Spleen (tissue), 11 donors: Measurements from ENCODE around the gene CYTH4. TPM values are rescaled to one million over a fixed set of nuclear protein-coding genes. Genes with fewer than 3 reads are reported as not detected.

ENCODE experiments used
- DNase-seq: peaks from one replicate; pipeline ENCODE4 v3.0.0-alpha.2; 2020
- H3K27ac ChIP-seq, 8 donors: fragments of 200-600 bp; sonication (generic) in 7 of 8; 1 replicate in 4 of 8; 2 replicates in 4 of 8; pipeline versions ENCODE4 v1.5.0 to v1.8.0; 2016 to 2021; ENCODE audit warnings: inconsistent platforms in 4 of 8, mild to moderate bottlenecking in 4 of 8, moderate library complexity in 1 of 8
- H3K27me3 ChIP-seq, 7 donors: fragments of 200-600 bp; sonication (generic) in 6 of 7; replicated peaks in 1 of 7; 1 replicate in 4 of 7; 2 replicates in 3 of 7; pipeline versions ENCODE4 v1.5.0 to v1.8.0; 2016 to 2021; ENCODE audit warnings: inconsistent platforms in 3 of 7, mild to moderate bottlenecking in 1 of 7
- H3K36me3 ChIP-seq, 6 donors: fragments of 200-600 bp; sonication (generic) in 5 of 6; 1 replicate in 4 of 6; 2 replicates in 2 of 6; pipeline versions ENCODE4 v1.5.0 to v1.8.0; 2016 to 2021; ENCODE audit warnings: inconsistent platforms in 2 of 6
- H3K4me1 ChIP-seq, 6 donors: fragments of 200-600 bp; sonication (generic) in 5 of 6; 1 replicate in 3 of 6; 2 replicates in 3 of 6; pipeline versions ENCODE4 v1.5.0 to v1.8.0; 2016 to 2021; ENCODE audit warnings: inconsistent platforms in 3 of 6
- H3K4me3 ChIP-seq, 8 donors: fragments of 200-600 bp; sonication (generic) in 7 of 8; 1 replicate in 4 of 8; 2 replicates in 4 of 8; pipeline versions ENCODE4 v1.5.0 to v1.8.0; 2016 to 2021; ENCODE audit warnings: inconsistent platforms in 4 of 8, mild to moderate bottlenecking in 4 of 8, moderate library complexity in 2 of 8
- H3K9me3 ChIP-seq, 8 donors: fragments of 200-600 bp; sonication (generic) in 7 of 8; 1 replicate in 4 of 8; 2 replicates in 4 of 8; pipeline versions ENCODE4 v1.5.0 to v1.8.0; 2016 to 2021; ENCODE audit warnings: inconsistent platforms in 4 of 8
- POLR2A ChIP-seq, 3 donors: fragments of 450-650 bp; IDR thresholded peaks; one replicate each; pipeline ENCODE4 v1.5.1; 2017; ENCODE audit warnings: antibody characterized with exemption in 3 of 3, mild to moderate bottlenecking in 1 of 3
- POLR2AphosphoS5 ChIP-seq, 3 donors: sonication (generic); formaldehyde crosslinking; IDR thresholded peaks; one replicate each; pipeline ENCODE4 v1.5.1; 2017; ENCODE audit warnings: antibody characterized with exemption in 3 of 3
- WGBS, 5 donors: extraction: QIAGEN DNeasy Blood & Tissue Kit in 3 of 5; methylation state at CpG; one replicate each; pipeline versions ENCODE4 v1.1.5 to v1.1.7; 2013 to 2018; 5-methylcytosine and 5-hydroxymethylcytosine counted together
- intact Hi-C: fragments of 100-400 bp; cut with DNase I; formaldehyde crosslinking; loops from one replicate; pipeline ENCODE4 v1.15.0; 2023; ENCODE audit warnings: low total_unique reads
- polyA plus RNA-seq, 3 donors: library from polyadenylated mRNA; stranded (reverse); fragments of 200-250 nt; gene quantifications; one replicate each; pipeline ENCODE4 v1.2.1, GENCODE V29; 2013
- total RNA-seq, 7 donors: library from RNA; depleted of rRNA in 3 of 7; stranded (reverse); fragments of >200 nt in 3 of 7; fragmentation: NEBNext Ultra II Directional in 4 of 7; extraction: Animal tissue kit (Norgen Biotek cat#: 25700) in 4 of 7; gene quantifications; one replicate each; pipeline versions ENCODE4 v1.1.0 to v1.2.1, GENCODE V29; 2016 to 2021
- TF ChIP-seq, protein P1 (sequence below), 11 experiments: fragments of 200-600 bp in 7 of 11; fragments of 450-650 bp in 4 of 11; sonication (generic) in 4 of 11; IDR thresholded peaks in 8 of 11; conservative IDR thresholded peaks in 3 of 11; 1 replicate in 7 of 11; 2 replicates in 4 of 11; pipeline versions ENCODE4 v1.4.0 to v1.8.0; 2016 to 2021; ENCODE audit warnings: antibody characterized with exemption in 11 of 11, inconsistent platforms in 4 of 11, mild to moderate bottlenecking in 1 of 11
- donor health status: healthy with polysubstance abuse.
- donor health status: DM: no; HTN: no; CAD: no; lungs with moderate emphysema.
- donor health status: DM: no; HTN: no; CAD: no.
- donor health status: Bipolar disorder and iron deficiency.
- donor health status: healthy.
- donor health status: DM: no; HTN: no; CAD: no.
- donor health status: DM: yes; HTN: yes; CAD: no.

CYTH4 gene
- total and polyA plus RNA-seq, 10 donors: 35.3 to 238 (median 104) TPM

DNA sequence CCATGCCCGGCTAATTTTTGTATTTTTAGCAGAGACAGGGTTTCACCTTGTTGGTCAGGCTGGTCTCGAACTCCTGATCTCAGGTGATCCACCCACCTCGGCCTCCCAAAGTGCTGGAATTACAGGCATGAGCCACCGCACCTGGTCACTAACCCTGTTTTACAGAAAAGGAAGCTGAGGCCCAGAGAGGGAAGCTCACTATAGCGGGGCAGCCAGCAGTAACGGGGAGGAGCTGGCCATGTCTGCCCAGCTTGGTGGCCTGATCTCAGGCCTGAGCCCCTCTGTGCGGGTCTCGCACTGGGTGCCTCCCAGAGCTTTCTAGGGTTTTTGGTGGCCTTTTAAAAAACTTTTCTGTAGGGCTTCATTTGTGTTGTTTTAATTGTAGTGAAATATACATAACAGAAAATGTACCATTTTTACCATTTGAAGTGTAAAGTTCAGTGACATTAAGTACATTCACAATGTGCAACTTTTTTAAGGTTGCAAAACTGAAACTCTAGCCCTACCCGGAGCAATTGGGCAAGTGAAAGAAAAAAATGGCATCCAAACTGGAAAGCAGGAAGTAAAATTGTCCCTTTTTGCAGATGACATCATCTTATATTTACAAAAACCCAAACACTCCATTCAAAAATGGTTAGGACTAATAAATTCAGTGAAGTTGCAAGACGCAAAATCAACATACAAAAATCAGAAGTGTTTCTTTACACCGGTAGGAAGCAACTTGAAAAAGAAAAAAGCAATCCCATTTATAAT is 14.5 kb upstream of the CYTH4 start:
- Histone ChIP-seq H3K9me3 (peaks cover 0 to 16% (median 13%) of the 10 kb centered on the region in 8 donors), H3K36me3 (no peaks in the 10 kb centered on the region), H3K4me1 (peaks cover 7 to 59% (median 37%) of the 10 kb centered on the region in 6 donors), H3K4me3 (peak overlapping the region; percentile 27 to 68 (median 46)), H3K27ac (peak overlapping the region; percentile 72 to 92 (median 82)), H3K27me3 (peaks cover 0 to 8% (median 0%) of the 10 kb centered on the region in 7 donors)
- intact Hi-C loops: loop anchor here (5.0 to 10.0 kb wide), 2 partner anchors 157 to 189 kb away; partner anchors contain the start of gene ELFN2
- peak; percentile 78 for DNase-seq
- TF ChIP-seq POLR2A (IDR thresholded peaks at IDR 0.05) (no peak), POLR2AphosphoS5 (IDR thresholded peaks at IDR 0.05) (no peak)
- TF ChIP-seq, protein P1, sequence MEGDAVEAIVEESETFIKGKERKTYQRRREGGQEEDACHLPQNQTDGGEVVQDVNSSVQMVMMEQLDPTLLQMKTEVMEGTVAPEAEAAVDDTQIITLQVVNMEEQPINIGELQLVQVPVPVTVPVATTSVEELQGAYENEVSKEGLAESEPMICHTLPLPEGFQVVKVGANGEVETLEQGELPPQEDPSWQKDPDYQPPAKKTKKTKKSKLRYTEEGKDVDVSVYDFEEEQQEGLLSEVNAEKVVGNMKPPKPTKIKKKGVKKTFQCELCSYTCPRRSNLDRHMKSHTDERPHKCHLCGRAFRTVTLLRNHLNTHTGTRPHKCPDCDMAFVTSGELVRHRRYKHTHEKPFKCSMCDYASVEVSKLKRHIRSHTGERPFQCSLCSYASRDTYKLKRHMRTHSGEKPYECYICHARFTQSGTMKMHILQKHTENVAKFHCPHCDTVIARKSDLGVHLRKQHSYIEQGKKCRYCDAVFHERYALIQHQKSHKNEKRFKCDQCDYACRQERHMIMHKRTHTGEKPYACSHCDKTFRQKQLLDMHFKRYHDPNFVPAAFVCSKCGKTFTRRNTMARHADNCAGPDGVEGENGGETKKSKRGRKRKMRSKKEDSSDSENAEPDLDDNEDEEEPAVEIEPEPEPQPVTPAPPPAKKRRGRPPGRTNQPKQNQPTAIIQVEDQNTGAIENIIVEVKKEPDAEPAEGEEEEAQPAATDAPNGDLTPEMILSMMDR (IDR thresholded peaks at IDR 0.05 in 8 of 11, conservative IDR thresholded peaks at IDR 0.05 in 3 of 11): no peak
- WGBS, 5 donors: 45 to 56% (median 52%) methylated on average over 9 to 11 of the region's 11 CpGs

DNA sequence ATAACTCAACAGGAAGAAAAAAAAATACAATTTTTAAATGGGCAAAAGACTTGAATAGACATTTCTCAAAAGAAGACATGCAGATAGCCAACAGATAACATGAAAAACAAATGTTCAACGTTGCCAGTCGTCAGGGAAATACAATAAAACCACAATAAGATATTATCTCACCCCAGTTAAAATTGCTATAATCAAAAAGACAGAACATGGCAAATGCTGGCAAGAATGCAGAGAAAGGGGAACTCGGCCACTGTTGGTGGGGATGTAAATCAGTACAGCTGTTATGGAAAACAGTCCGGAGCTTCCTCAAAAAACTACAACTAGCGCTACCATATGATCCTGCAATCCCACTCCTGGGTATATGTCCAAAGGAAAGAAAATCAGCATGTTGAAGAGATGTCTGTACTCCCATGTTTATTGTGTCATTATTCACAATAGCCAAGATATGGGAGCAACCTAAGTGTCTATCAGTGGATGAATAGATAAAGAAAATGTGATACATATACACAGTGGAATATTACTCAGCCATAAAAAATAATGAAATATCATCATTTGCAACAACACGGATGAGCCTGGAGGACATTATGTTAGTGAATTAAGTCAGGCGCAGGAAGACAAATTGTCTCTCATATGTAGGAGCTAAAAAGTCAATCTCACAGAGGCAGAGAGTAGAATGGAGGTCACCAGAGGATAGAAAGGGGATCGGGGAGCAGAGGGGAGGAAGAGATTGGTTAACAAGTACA is 12.2 kb upstream of the CYTH4 start:
- no peaks in the 10 kb centered on the region for H3K36me3 ChIP-seq
- WGBS, 5 donors: 44 to 56% (median 52%) methylated on average over 8 of the region's 8 CpGs
- no peak for TF ChIP-seq POLR2A (IDR thresholded peaks at IDR 0.05)
- no peak for TF ChIP-seq POLR2AphosphoS5 (IDR thresholded peaks at IDR 0.05)
- TF ChIP-seq, protein P1 (IDR thresholded peaks at IDR 0.05 in 8 of 11, conservative IDR thresholded peaks at IDR 0.05 in 3 of 11): no peak
- peaks cover 7 to 81% (median 55%) of the 10 kb centered on the region in 6 donors for H3K4me1 ChIP-seq
- intact Hi-C loops: loop anchor here (5.0 to 10.0 kb wide), 3 partner anchors 42 to 187 kb away; partner anchors contain the start of gene ELFN2
- H3K9me3 ChIP-seq: no peaks in the 10 kb centered on the region
- peaks cover 0 to 8% (median 0%) of the 10 kb centered on the region in 7 donors for H3K27me3 ChIP-seq
- peak overlapping the region in 3 of 8 donors; percentile 71 to 84 (median 77) for H3K27ac ChIP-seq
- DNase-seq: peak; percentile 29
- H3K4me3 ChIP-seq: no peak overlapping the region

DNA sequence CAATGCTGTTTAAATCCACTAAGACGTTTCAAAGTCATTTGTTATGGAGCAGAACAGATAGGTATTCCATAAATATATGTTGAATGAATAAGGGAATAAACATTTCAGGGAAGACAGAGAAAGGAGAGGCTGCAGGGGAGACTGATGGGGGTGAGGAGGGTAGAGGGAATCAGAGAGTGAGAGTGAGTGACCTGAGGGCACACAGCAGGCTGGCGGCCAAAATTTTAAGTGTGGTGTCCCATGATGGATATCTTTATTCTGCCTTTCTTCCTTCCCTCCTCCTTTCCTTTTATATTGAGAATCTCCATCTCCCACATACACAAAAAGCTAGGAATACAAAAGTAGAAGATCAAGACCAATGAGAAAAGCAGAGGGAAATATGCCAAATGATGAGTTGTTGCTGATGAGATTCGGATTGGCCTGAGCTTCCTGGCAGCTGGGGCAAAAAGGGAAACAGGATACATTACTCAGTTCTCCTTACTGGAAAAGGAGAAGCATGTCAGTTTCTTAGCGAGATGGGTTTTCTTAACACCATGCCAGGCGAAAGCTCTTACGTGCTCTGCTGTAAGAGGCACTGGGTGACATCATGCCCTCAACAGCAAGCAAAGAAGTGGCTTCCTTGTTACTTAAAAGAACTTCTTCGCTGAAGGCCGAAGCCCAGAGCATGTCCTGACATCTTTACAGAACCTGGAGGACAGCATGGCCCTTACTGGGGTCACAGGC is 11.2 kb upstream of the CYTH4 start:
- WGBS, 5 donors: 50 to 69% (median 65%) methylated on average over 8 of the region's 8 CpGs
- TF ChIP-seq POLR2A (IDR thresholded peaks at IDR 0.05) (no peak), POLR2AphosphoS5 (IDR thresholded peaks at IDR 0.05) (peak in 1 of 3 donors; percentile 57)
- TF ChIP-seq, protein P1 (IDR thresholded peaks at IDR 0.05 in 8 of 11, conservative IDR thresholded peaks at IDR 0.05 in 3 of 11): no peak
- Histone ChIP-seq H3K27me3 (peaks cover 0 to 8% (median 0%) of the 10 kb centered on the region in 7 donors), H3K4me1 (peaks cover 7 to 87% (median 63%) of the 10 kb centered on the region in 6 donors), H3K36me3 (no peaks in the 10 kb centered on the region), H3K27ac (peak overlapping the region in 6 of 8 donors; percentile 17 to 84 (median 71)), H3K4me3 (no peak overlapping the region), H3K9me3 (no peaks in the 10 kb centered on the region)
- peak; percentile 68 for DNase-seq
- intact Hi-C loops: loop anchor here (5.0 kb wide), 1 partner anchor 41 kb away; no protein-coding TSS in a partner anchor
